ENCODE measurements around the gene S100A2.
"Not testable (repeated sequence)": the region's sequence is repeated elsewhere in the genome, so short reads cannot be mapped to it uniquely, and the experiment has no call there.

The S100A2 gene

GRCh38 chr1:153588482-153588881 lies 22.8 kb upstream of the S100A2 start:
- no peak for DNase-seq

- not testable (repeated sequence) for DNase-seq
These were observed 22.4 kb upstream of the S100A2 start for GRCh38 chr1:153588033-153588432.

- no peak for DNase-seq
These were observed 21.7 kb upstream of the S100A2 start for GRCh38 chr1:153587314-153587713.

- DNase-seq, result no peak
These were observed 20.7 kb upstream of the S100A2 start for GRCh38 chr1:153586347-153586746.

- DNase-seq, result no peak
These were observed 19.4 kb upstream of the S100A2 start for GRCh38 chr1:153585006-153585405.

- no peak for DNase-seq
These were observed 18.3 kb upstream of the S100A2 start for GRCh38 chr1:153583976-153584375.

GRCh38 chr1:153583514-153583913 lies 17.9 kb upstream of the S100A2 start:
- DNase-seq, result not testable (repeated sequence)

GRCh38 chr1:153582836-153583235 lies 17.2 kb upstream of the S100A2 start:
- DNase-seq, result not testable (repeated sequence)

GRCh38 chr1:153578936-153579335 lies 13.3 kb upstream of the S100A2 start:
- DNase-seq, result peak; percentile 50

GRCh38 chr1:153578490-153578889 lies 12.8 kb upstream of the S100A2 start:
- peak; percentile 84 for DNase-seq

GRCh38 chr1:153577624-153578051 lies 12.0 kb upstream of the S100A2 start:
- no peak for DNase-seq

GRCh38 chr1:153577138-153577537 lies 11.5 kb upstream of the S100A2 start:
- no peak for DNase-seq

GRCh38 chr1:153575497-153575896 lies 9.9 kb upstream of the S100A2 start:
- not testable (repeated sequence) for DNase-seq

GRCh38 chr1:153575081-153575491 lies 9.4 kb upstream of the S100A2 start:
- not testable (repeated sequence) for DNase-seq

- no peak for DNase-seq
These were observed 7.7 kb upstream of the S100A2 start for GRCh38 chr1:153573351-153573750.

- peak; percentile 83 for DNase-seq
These were observed 6.9 kb upstream of the S100A2 start for GRCh38 chr1:153572569-153573015.

GRCh38 chr1:153571706-153572105 lies 6.1 kb upstream of the S100A2 start:
- DNase-seq, result no peak

GRCh38 chr1:153570874-153571273 lies 5.2 kb upstream of the S100A2 start:
- no peak for DNase-seq

GRCh38 chr1:153569465-153569864 lies 3.8 kb upstream of the S100A2 start:
- no peak for DNase-seq

- DNase-seq, result peak; percentile 87
These were observed 2.9 kb upstream of the S100A2 start for GRCh38 chr1:153568367-153569099.

GRCh38 chr1:153567621-153568366 lies 2.1 kb upstream of the S100A2 start:
- no peak for DNase-seq

GRCh38 chr1:153566414-153567371 lies 1.0 kb upstream of the S100A2 start:
- DNase-seq, result peak; percentile 99

GRCh38 chr1:153563991-153564390 lies 1.7 kb downstream of the S100A2 start:
- DNase-seq, result no peak

Measured in fibroblast of skin of scalp (primary cell).